HepG2 (cell line): ENCODE results near the gene GNG7.

Experiments
- CHD4 ChIP-seq: fragments of 200-600 bp; sonication (generic); IDR thresholded peaks from 2 replicates; pipeline ENCODE4 v1.7.0; 2017; ENCODE audit warnings: mild to moderate bottlenecking, low read length, borderline replicate concordance
- CTCF ChIP-seq: sonication (generic); formaldehyde crosslinking; IDR thresholded peaks from 2 replicates; pipeline ENCODE4 v1.5.0; 2020; ENCODE audit warnings: mild to moderate bottlenecking, missing genetic modification reagents, moderate library complexity
- EED ChIP-seq: sonication (generic); formaldehyde crosslinking; IDR thresholded peaks from 2 replicates; pipeline ENCODE4 v1.5.0; 2020; ENCODE audit warnings: mild to moderate bottlenecking, missing genetic modification reagents
- KDM1A ChIP-seq: IDR thresholded peaks from 2 replicates; pipeline ENCODE4 v1.6.1; 2016; ENCODE audit warnings: missing compliant biosample characterization
- NFRKB ChIP-seq: fragments of 450-650 bp; IDR thresholded peaks from 2 replicates; pipeline ENCODE4 v1.6.1; 2017
- SATB2 ChIP-seq: sonication (generic); formaldehyde crosslinking; IDR thresholded peaks from 2 replicates; pipeline ENCODE4 v1.5.0; 2020; ENCODE audit warnings: missing genetic modification reagents
- SP1 ChIP-seq, 2 experiments: fragments of 450-650 bp in 1 of 2; sonication (generic) in 1 of 2; formaldehyde crosslinking in 1 of 2; IDR thresholded peaks; 2 replicates each; pipeline versions ENCODE4 v1.4.0 to v1.6.1; 2016 to 2020; ENCODE audit warnings: missing genetic modification reagents in 1 of 2
- SRY ChIP-seq: sonication (generic); formaldehyde crosslinking; IDR thresholded peaks from 2 replicates; pipeline ENCODE4 v1.8.0; 2022; ENCODE audit warnings: mild to moderate bottlenecking, missing genetic modification reagents
- ZBTB43 ChIP-seq: sonication (generic); formaldehyde crosslinking; conservative IDR thresholded peaks from 2 replicates; pipeline ENCODE4 v1.4.0; 2020; ENCODE audit warnings: missing genetic modification reagents
- ZNF282 ChIP-seq: fragments of 450-650 bp; IDR thresholded peaks from 2 replicates; pipeline ENCODE4 v1.6.1; 2018; ENCODE audit not compliant: partially characterized antibody
- TF ChIP-seq, protein P1 (sequence below): sonication (generic); formaldehyde crosslinking; IDR thresholded peaks from 2 replicates; pipeline ENCODE4 v1.4.0; 2020; ENCODE audit warnings: missing genetic modification reagents
- TF ChIP-seq, protein P2 (sequence below), 2 experiments: sonication (generic) in 1 of 2; formaldehyde crosslinking in 1 of 2; IDR thresholded peaks; 2 replicates each; pipeline versions ENCODE4 v1.5.1 to v1.6.1; 2011 to 2020; ENCODE audit warnings: borderline replicate concordance in 1 of 2, low read depth in 1 of 2, low read length in 1 of 2, mild to moderate bottlenecking in 1 of 2, missing genetic modification reagents in 1 of 2, moderate library complexity in 1 of 2

DNA sequence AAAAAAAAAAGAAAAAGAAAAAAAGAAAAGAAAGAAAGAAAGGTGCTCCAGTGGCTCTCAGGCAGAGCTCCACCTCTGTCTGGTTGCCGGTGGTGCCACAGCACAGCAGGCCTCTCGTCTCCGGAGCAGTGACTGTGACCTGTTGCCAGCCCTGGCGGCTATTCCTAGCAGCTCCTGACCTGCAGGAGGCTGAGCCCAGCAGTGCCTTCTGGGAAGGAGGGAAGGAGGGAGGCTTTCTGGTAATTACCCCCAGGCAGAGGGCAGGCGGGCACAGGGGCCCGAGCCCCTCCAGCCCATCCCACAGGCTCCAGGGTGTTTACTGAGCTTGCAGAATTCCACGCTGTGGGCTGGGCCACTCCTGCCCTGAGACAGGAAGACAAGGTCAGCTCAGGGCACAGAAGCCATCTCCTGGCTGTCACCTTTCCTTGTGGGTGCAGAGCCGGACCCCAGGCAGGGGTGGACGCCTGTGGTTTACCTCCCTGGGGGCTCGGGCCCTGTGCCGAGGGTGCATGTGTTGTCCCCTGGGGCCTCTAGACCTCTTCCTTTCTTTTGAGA lies 77.9 kb downstream of the GNG7 start:
- TF ChIP-seq, protein P1, sequence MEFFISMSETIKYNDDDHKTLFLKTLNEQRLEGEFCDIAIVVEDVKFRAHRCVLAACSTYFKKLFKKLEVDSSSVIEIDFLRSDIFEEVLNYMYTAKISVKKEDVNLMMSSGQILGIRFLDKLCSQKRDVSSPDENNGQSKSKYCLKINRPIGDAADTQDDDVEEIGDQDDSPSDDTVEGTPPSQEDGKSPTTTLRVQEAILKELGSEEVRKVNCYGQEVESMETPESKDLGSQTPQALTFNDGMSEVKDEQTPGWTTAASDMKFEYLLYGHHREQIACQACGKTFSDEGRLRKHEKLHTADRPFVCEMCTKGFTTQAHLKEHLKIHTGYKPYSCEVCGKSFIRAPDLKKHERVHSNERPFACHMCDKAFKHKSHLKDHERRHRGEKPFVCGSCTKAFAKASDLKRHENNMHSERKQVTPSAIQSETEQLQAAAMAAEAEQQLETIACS (CRISPR knock-in tag) = no peak
- TF ChIP-seq NFRKB = no peak
- no peak for TF ChIP-seq SP1 (IDR thresholded peaks at IDR 0.05)
- TF ChIP-seq SP1 (CRISPR knock-in tag; IDR thresholded peaks at IDR 0.05) = no peak
- TF ChIP-seq SRY (CRISPR knock-in tag) = no peak
- no peak for TF ChIP-seq EED (CRISPR knock-in tag)
- no peak; the same call in 1 of the 2 replicates for TF ChIP-seq CTCF
- TF ChIP-seq, protein P2, sequence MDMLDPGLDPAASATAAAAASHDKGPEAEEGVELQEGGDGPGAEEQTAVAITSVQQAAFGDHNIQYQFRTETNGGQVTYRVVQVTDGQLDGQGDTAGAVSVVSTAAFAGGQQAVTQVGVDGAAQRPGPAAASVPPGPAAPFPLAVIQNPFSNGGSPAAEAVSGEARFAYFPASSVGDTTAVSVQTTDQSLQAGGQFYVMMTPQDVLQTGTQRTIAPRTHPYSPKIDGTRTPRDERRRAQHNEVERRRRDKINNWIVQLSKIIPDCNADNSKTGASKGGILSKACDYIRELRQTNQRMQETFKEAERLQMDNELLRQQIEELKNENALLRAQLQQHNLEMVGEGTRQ (IDR thresholded peaks at IDR 0.05; ENCODE audit: low read depth, low read length) = no peak
- TF ChIP-seq, protein P2 (CRISPR knock-in tag; IDR thresholded peaks at IDR 0.05; ENCODE audit: borderline replicate concordance) = no peak
- no peak for TF ChIP-seq KDM1A
- no peak for TF ChIP-seq CHD4
- no peak for TF ChIP-seq ZBTB43
- no peak for TF ChIP-seq ZNF282
- no peak for TF ChIP-seq SATB2 (CRISPR knock-in tag)
